Kidney epithelial cell (primary cell): Measurements from ENCODE around the gene PSMB5. TPM values are rescaled to one million over a fixed set of nuclear protein-coding genes. Genes with fewer than 3 reads are reported as not detected.
"Not testable (repeated sequence)": the region's sequence is repeated elsewhere in the genome, so short reads cannot be mapped to it uniquely, and the experiment has no call there.

Source experiments
- DNase-seq: peaks from one replicate; pipeline ENCODE4 v3.0.0-alpha.2; 2010; ENCODE audit warnings: low read depth
- H3K27me3 ChIP-seq: 2 replicates; pipeline ENCODE4 v1.6.0; 2011; ENCODE audit warnings: low read length; ENCODE audit not compliant: control insufficient read depth, insufficient read depth
- H3K36me3 ChIP-seq: 2 replicates; pipeline ENCODE4 v1.5.1; 2011; ENCODE audit warnings: low read length; ENCODE audit not compliant: control insufficient read depth, insufficient read depth
- H3K4me3 ChIP-seq: 2 replicates; pipeline ENCODE4 v1.5.1; 2011; ENCODE audit warnings: low read depth, mild to moderate bottlenecking, control low read depth, low read length
- total RNA-seq: library from RNA; depleted of rRNA; stranded (reverse); fragments of >200 nt; gene quantifications from 2 replicates; pipeline ENCODE4 v1.2.3, GENCODE V29; 2015
- TF ChIP-seq, protein P1 (sequence below): IDR thresholded peaks from 2 replicates; pipeline ENCODE4 v1.5.1; 2011; ENCODE audit warnings: mild to moderate bottlenecking, moderate library complexity, low read length, control low read depth, inconsistent platforms; ENCODE audit not compliant: insufficient read depth, poor library complexity, severe bottlenecking

Gene PSMB5
- total RNA-seq, 1 donor from 2014 or later = 199 TPM

DNA sequence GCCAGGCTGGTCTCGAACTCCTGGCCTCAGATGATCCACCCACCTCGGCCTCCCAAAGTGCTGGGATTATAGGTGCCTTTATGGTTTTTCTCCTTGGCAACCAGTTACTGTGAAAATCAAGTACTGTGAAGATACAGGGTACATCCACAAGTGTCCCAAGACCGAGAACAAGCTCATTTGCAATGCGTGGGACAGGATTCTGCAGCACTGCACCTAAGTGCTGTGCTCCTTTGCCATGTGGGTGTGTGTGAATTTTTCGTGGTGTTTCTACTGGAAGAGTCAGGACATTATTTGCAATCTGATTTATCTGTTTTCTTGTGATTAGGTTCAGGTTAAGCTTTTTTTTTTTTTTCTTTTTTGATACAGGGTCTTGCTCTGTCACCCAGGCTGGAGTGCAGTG lies 17.6 kb downstream of the PSMB5 start:
- TF ChIP-seq, protein P1, sequence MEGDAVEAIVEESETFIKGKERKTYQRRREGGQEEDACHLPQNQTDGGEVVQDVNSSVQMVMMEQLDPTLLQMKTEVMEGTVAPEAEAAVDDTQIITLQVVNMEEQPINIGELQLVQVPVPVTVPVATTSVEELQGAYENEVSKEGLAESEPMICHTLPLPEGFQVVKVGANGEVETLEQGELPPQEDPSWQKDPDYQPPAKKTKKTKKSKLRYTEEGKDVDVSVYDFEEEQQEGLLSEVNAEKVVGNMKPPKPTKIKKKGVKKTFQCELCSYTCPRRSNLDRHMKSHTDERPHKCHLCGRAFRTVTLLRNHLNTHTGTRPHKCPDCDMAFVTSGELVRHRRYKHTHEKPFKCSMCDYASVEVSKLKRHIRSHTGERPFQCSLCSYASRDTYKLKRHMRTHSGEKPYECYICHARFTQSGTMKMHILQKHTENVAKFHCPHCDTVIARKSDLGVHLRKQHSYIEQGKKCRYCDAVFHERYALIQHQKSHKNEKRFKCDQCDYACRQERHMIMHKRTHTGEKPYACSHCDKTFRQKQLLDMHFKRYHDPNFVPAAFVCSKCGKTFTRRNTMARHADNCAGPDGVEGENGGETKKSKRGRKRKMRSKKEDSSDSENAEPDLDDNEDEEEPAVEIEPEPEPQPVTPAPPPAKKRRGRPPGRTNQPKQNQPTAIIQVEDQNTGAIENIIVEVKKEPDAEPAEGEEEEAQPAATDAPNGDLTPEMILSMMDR = no peak
- H3K4me3 ChIP-seq = no peak overlapping the region
- no peaks in the 10 kb centered on the region for H3K36me3 ChIP-seq
- DNase-seq = no peak
- H3K27me3 ChIP-seq = no peaks in the 10 kb centered on the region

DNA sequence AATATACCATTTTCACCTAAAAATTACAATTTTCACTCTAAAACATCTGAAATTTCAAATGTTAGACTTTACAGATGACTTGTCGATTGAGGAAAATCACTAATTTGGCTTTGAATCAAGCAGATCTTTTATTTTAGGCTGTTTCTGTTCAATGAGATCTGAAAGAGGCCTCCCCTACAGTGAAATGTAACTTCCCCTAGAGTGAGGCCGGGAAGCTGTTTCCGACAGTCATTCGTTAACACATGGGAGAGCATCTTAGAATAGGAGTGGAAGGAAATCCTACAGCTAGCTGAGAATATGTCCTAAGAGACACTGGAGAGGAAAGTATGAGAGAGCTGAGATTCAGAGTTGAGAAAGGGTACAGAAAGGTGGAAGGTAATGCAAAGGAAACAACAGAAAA lies 19.1 kb downstream of the PSMB5 start:
- TF ChIP-seq, protein P1 = no peak
- Histone ChIP-seq H3K36me3 (no peaks in the 10 kb centered on the region), H3K4me3 (no peak overlapping the region)

DNA sequence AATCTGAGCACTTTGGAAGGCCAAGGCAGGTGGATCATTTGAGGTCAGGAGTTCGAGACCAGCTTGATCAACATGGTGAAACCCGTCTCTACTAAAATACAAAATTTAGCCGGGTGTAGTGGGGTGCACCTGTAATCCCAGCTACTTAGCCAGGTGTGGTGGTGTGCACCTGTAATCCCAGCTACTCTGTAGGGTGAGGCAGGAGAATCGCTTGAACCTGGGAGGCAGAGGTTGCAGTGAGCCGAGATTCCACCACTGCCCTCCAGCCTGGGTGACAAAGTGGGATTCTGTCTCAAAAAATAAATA lies 21.0 kb downstream of the PSMB5 start:
- not testable (repeated sequence) for H3K27me3 ChIP-seq, DNase-seq, H3K4me3 ChIP-seq, H3K36me3 ChIP-seq

More for the DNA sequence above, 19.1 kb downstream of the PSMB5 start:
- no peak for DNase-seq
- H3K27me3 ChIP-seq = no peaks in the 10 kb centered on the region

DNA sequence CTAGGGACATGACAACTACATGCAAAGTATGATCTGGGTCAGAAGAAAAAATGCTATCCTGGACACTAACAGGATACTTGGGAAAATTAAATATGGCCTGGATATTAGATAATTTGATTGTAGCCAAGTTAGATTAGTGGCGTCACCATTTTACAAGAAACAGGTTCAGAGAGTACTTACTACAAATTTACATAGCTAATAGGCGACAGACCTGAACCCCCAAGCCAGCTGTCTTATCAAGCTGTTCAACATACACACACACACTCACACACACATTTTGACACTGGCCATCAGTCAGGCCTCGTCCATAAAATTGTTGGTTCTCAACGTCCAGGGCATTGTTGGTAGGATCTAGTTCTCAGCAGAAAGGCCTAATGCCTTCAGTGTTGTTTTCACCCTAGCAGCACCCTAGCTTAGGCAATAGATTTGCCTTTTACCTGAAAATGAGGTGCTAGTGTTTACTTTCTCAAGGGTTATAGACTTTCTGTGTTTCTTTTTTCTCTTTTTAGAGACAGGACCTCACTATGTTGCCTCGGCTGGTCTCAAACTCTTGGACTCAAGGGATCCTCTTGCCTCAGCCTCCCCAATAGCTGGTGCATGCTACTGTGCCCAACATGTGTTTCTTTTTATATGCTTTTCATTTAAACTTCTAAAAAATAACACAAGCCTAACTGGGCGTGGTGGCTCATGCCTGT lies 21.5 kb downstream of the PSMB5 start:
- DNase-seq = no peak
- Histone ChIP-seq H3K36me3 (no peaks in the 10 kb centered on the region), H3K4me3 (no peak overlapping the region), H3K27me3 (no peaks in the 10 kb centered on the region)
- TF ChIP-seq, protein P1 = no peak

DNA sequence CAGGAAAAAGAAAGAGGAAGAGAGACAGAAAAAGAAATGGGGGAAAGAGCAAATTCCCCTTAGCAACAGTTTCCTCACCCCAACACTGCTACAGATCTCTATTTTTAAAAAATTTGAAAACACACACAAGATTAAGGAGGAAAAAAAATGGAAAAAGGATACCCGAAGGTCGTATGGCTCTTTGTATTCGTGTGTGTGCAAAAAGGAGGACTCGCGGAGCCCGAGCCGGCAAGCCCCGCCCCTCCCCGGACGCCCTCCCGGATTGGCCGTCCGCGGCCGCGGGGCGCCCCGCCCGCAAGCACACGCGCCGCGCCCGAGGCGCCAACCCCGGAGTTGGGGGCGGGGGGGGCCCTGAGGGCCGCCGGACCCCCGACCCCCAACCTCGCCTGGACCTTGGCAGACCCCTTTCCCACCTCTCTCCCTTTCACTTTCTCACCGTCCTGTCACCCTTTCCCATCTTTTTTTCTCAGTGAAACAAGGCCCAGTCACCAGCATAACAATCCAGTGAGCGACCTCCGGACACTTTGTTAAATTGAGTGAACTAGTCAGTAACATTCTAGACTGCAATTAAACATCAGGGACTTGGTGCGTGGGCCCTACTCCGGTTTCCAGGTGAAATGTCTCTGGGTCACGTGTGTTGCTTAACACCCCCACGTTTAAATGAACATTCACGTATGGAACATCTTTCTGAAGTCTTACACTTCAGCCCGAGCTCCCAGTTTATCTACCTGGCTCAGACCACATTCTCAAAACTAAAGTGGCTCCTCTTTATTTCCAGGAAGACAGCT lies 24.6 kb downstream of the PSMB5 start, which contains the start of gene C14orf93:
TSS of gene C14orf93 (minus strand) at position 205 of the 788 bp plus-strand sequence. CDS start 11,120 bp downstream, outside the sequence.
- no peaks in the 10 kb centered on the region for H3K36me3 ChIP-seq
- H3K27me3 ChIP-seq = no peaks in the 10 kb centered on the region
- peak within 1 kb of the TSS; percentile 50 for H3K4me3 ChIP-seq
- DNase-seq = no peak
- TF ChIP-seq, protein P1 = no peak

DNA sequence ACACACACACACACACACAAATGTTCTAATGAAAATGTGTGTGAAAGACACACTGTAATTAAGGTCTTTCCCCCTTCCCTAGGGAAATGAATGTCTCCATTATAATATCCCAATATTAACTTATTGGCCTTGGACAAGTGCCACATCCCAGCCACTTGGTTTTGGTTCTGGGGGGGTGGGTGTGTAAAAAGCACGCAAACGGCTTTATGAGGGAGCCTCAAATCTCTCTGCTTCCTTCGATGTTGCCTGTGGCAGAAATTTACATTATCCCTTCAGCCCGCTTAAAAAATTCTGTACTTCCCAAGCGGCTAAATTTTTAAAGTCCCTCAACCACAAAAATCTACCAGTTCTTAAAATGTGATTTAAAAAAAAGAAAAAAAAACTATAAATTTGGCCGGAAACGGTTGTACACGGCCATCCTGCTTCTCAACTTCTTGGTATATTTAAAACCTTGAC lies 25.2 kb downstream of the PSMB5 start:
- TF ChIP-seq, protein P1 = no peak
- no peak for DNase-seq
- no peaks in the 10 kb centered on the region for H3K27me3 ChIP-seq
- no peaks in the 10 kb centered on the region for H3K36me3 ChIP-seq
- H3K4me3 ChIP-seq = peak overlapping the region; percentile 50
